NOMO-1 treated with DMSO at 0.1 percent for 48 hours (cell line): Measurements from ENCODE around the gene ZNF543.
A peak's percentile ranks its signal among the peaks of the same experiment; 100 is the strongest.
"Not testable (repeated sequence)": the region's sequence is repeated elsewhere in the genome, so short reads cannot be mapped to it uniquely, and the experiment has no call there.

Experiments
- DNase-seq: peaks from one replicate; lab custom pipeline; 2025; ENCODE audit not compliant: unreplicated experiment; lab: John Stamatoyannopoulos, UW

The ZNF543 gene

DNA sequence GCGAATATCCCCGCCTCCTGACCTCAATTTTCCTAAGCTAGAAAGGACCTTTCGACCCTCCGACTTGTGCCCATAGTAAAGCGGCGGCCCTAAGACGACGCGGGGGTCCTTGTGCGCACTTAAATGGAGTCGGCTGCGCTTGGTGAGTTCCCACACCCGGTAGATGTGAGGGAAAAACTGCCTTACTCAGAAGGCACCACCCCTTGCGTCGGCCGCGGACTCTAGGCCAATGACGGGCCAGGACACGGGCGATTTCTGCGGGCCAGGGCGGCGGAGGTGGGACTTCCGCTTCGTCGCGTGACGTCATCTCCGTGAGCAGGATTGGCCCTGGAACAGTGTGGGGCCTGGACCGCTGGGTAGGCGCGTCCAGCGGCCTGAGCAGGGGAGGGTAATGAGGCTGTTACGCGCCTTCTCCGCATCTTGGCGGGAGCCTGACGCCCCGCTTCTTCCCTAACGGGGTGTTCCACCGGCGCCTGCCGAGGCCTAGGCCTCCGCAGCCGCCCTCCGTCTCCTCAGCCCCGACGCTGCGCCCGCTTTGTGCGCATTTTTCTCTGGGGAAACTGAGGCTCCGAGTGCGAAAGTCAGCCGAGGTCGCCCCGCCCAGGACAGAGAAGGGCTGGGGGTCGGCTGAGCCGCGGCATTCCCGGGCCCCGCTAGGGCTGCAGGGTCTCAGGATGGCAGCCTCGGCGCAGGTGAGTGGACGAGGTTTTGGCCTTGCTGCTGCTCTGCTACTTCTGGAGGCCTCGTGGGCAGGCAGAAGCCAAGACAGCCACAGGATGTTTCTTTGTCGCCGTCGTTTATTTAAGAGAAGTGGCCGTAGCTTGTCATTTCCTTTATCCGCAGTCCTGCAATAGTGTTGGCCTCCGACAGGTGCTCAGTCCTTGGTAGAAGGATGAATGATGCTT is at the start of gene ZNF543:
TSS of gene ZNF543 (plus strand) at position 293 of the 905 bp plus-strand sequence. CDS start at position 675, 382 bp downstream.
- peak; percentile 92 for DNase-seq

DNA sequence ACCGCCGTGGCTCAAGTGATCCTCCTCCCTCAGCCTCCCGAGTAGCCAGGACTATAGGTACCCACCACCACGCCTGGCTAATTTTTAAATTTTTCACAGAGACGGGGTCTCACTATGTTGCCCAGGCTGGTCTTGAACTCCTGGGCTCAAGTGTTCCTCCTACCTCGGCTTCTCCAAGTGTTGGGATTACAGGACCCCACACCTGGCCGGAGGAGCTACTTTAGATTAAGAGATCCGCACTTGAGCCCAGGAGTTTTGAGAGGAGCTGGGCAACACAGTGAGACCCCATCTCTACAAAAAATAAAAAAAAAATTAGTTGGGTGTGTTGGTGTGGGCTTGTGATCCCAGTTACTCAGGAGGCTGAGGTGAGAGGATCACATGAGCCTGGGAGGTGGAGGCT is 49.0 kb upstream of the ZNF543 start:
- no peak for DNase-seq

GRCh38 chr19:57273014-57273413 is 47.3 kb upstream of the ZNF543 start:
- no peak for DNase-seq

DNA sequence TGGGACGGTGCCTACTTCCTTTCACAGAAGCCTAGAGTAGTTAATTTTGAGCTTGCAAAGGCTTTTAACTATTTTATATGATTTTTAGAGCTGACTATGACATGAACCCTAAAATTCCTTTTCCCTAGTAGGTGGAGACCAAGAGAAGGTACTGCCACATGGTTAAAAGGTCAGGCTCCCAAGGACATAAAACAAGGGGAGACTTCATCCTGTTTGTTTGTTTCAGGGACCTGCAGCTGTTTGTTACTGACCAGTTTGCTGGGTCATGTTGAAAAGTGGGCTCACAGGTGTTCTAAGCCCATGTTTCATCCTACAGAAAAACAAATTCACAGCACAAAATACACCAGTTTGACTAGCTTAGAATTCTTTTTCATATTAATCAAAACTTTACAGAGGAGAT is 43.8 kb upstream of the ZNF543 start:
- DNase-seq, result no peak

- not testable (repeated sequence) for DNase-seq
Measured at GRCh38 chr19:57278481-57278880, 41.8 kb upstream of the ZNF543 start.

- peak; percentile 86 for DNase-seq
Measured at GRCh38 chr19:57279418-57280164, 40.7 kb upstream of the ZNF543 start.

- peak; percentile 94 for DNase-seq
Measured at GRCh38 chr19:57280165-57280961, 39.9 kb upstream of the ZNF543 start, which contains the start of gene ZNF460. Gene ZNF460, plus strand, starts transcription at chr19:57280485. Its CDS starts 322 bp downstream, at chr19:57280807.

DNA sequence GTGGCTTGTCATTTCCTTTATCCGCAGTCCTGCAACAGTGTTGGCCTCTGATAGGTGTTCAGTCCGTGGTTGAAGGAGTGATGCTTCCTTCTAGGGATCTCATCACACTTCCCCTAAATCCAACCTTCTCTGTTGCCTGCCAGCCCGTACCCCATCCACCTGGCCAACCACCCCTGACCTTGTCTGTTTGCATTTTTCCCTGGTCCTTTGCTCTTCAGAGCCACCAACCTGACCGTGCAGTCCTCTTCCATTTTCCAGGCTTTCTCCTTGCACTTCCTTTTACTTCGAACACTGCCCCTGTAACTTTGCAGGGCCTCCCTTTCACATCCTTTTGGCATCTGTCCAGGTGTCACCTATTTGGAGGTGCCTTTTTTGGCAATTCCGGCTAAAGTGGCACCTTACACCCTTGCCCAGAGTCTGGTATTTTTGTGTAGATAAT is 39.3 kb upstream of the ZNF543 start:
- peak; percentile 46 for DNase-seq

DNA sequence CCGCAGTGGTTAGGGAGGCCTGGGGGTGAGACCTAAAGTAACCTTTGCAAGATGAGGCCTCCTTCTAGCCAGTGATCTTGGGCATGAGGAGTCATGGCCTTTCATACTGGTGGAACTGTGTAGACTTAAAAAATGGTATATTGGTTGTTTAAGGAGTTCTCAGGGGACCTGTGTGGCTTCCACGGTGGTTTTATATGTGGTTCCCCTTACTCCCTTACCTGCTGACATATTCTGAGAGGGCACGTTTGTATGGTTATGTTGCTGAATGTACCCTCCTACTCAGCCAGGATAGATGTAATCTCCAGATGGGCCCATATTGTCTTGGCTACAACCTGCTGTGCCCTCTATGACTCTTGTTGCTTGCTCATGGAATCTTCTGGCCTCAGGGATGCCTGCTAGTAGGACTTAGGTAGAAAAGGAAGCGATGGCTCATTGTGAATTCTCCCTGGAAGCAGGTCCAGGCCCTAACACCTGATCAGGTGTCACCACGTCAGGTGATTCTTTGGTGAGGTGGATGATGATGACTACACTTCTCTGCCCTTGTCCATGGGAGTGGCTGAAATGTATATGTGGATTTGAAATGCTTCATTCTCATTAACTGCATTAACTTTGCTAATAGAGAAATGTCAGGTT is 38.1 kb upstream of the ZNF543 start:
- DNase-seq, result no peak

DNA sequence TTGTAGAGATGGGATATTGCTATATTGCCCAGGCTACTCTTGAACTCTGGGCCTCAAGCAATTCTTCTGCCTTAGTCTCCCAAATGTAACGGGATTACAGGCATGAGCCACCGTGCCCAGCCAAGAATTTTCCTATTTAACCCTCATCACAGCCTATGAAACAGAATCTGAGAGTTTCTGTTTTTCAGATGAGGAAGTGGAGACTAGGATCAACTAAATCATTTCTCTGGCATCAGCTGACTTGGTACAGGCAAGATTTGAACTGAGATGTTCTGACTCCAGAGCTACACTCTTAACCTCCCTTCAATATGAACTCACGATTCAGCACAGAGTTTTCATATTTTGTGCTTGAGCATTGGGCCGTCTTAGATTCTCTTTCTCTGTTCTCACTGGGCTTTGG is 31.9 kb upstream of the ZNF543 start:
- DNase-seq, result no peak

- DNase-seq, result no peak
Measured at GRCh38 chr19:57290970-57291369, 29.3 kb upstream of the ZNF543 start.

GRCh38 chr19:57292547-57292946 is 27.7 kb upstream of the ZNF543 start:
- no peak for DNase-seq

DNA sequence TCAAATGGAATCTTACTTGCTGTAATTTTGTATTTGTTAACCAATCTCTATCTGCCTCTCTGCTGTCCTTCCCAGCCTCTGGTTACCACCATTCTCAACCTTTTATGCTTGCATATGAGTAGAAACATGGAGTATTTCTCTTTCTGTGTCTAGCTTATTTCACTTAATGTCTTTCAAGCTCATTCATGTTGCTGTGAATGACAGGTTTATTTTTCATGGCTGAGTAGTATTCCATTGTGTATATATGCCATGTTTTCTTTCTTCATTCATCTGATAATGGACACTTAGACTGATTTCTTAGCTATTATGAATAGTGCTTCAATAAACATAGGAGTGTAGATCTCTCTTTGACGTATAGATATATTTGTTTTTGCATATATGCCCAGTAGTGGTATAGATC is 26.6 kb upstream of the ZNF543 start:
- DNase-seq, result no peak

GRCh38 chr19:57302020-57302465 is 18.2 kb upstream of the ZNF543 start:
- no peak for DNase-seq

GRCh38 chr19:57302727-57303401 is 17.4 kb upstream of the ZNF543 start:
- DNase-seq, result no peak

DNA sequence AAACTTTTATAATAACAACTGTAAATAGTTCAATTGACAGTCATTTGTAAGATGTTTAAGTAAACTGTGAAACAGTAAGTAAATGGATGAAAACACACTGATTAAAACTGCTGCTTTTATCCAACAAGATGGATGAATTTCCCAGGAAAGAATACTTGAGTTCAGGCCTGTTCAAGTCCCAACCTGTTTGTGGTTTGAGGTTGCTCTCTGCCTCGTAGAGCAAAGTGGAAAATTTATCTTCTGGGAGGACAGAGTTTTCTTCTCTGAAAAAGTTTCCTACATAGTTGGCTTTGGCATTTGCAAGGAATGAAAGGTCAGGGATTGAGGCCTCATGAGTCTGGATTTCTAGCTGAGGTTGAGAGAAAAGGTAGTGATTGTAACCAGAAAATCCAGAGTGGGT is 15.2 kb upstream of the ZNF543 start:
- no peak for DNase-seq

DNA sequence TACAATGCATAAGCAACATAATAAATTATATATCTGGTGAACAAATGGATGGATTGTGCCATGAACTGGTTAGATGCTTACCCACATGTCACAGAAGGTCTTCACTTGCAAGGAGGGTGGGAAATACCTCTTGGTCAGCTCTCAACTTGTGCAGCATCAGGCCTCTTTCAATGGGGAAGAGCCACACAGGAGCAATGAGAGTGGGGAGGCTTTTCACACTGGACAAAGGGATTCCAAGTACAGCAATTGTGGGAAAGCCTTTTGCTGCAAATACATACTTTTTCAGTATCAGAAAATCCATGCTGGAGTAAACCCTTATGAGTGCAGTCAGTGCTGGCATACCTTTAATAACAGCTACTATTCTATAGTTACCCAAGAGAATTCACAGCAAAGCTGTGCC is 11.8 kb upstream of the ZNF543 start:
- no peak for DNase-seq

DNA sequence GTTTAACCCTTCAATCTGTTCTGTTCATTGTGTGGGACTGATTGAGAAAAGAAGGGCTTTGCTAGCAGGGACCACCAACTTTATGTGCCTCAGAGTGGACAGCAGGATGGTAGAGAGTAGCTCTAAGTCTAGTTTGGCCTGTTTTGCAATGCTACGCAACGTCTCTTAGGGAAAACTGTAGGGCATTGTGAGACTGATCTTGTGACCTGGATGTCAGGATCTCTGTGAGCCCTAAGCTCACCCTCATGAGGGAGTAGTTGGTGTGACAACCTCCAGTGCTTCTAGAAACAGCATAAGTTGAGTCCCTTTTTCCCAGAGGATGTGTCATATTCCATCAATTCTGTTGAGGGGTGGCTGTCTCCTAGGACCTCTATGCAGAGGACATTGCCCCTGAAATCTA is 9.5 kb upstream of the ZNF543 start:
- no peak for DNase-seq

DNA sequence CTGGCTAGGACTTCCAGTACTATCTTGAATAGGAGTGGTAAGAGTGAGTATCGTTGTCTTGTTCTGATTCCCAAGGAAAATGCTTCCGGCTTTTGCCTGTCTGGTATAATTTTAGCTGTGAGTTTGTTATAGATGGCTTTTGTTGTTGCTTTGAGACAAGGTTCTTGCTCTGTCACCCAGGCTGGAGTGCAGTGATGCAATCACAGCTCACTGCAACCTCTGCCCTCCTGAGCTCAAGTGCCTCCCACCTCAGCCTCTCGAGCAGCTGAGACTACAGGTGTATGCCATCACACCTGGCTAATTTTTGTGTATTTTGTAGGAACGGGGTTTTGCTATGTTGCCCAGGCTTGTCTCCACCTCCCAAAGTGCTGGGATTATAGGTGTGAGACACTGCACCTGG is 6.1 kb upstream of the ZNF543 start:
- DNase-seq, result no peak

- no peak for DNase-seq
Measured at GRCh38 chr19:57317503-57317902, 2.8 kb upstream of the ZNF543 start.
